ENCODE measurements around the gene FBXO34. TPM values are rescaled to one million over a fixed set of nuclear protein-coding genes. Genes with fewer than 3 reads are reported as not detected.

The FBXO34 gene
- total and polyA plus RNA-seq, 2 of the 13 experiments (the other 11 are each of a cell fraction or from before 2014, with no cell fraction given) = 8.8 to 13.5 TPM

- TF ChIP-seq CEBPZ (IDR thresholded peaks at IDR 0.05; ENCODE audit: low read length) = no peak
- no peak for TF ChIP-seq PCBP2 (optimal IDR thresholded peaks at IDR 0.05; ENCODE audit: low read depth, low read length, poor library complexity, severe bottlenecking)
- TF ChIP-seq MBNL3 (CRISPR knock-in tag; conservative IDR thresholded peaks at IDR 0.05) = no peak
- TF ChIP-seq RARA (CRISPR knock-in tag; IDR thresholded peaks at IDR 0.05) = no peak
- no peak for TF ChIP-seq ZNF616 (CRISPR knock-in tag; IDR thresholded peaks at IDR 0.05; ENCODE audit: low read depth)
- TF ChIP-seq ZFP90 (CRISPR knock-in tag; IDR thresholded peaks at IDR 0.05; ENCODE audit: borderline replicate concordance) = no peak
- no peak for TF ChIP-seq REST (IDR thresholded peaks at IDR 0.05; ENCODE audit: borderline replicate concordance in 1 of 2, low read depth in 1 of 2, low read length in 2 of 2)
- TF ChIP-seq RBFOX2 (IDR thresholded peaks at IDR 0.05; ENCODE audit: low read depth, low read length) = peak; percentile 63; the same call in 1 of the 2 replicates
- TF ChIP-seq HMGA1 (CRISPR knock-in tag; conservative IDR thresholded peaks at IDR 0.05) = no peak
- no peak for TF ChIP-seq STAT6 (CRISPR knock-in tag; IDR thresholded peaks at IDR 0.05; ENCODE audit: borderline replicate concordance)
- TF ChIP-seq BRD4 (CRISPR knock-in tag; IDR thresholded peaks at IDR 0.05) = no peak
- TF ChIP-seq DR1 (CRISPR knock-in tag; IDR thresholded peaks at IDR 0.05) = no peak
- TF ChIP-seq PAX8 (CRISPR knock-in tag; IDR thresholded peaks at IDR 0.05; ENCODE audit: borderline replicate concordance) = no peak
- peak; percentile 17; the same call in 1 of the 2 replicates for TF ChIP-seq IKZF5 (CRISPR knock-in tag; IDR thresholded peaks at IDR 0.05)
- no peak for TF ChIP-seq RORA (CRISPR knock-in tag; IDR thresholded peaks at IDR 0.05)
- no peak for TF ChIP-seq POLR2AphosphoS2 (IDR thresholded peaks at IDR 0.05; ENCODE audit: low read depth, low read length)
- no peak for TF ChIP-seq ZSCAN31 (CRISPR knock-in tag; IDR thresholded peaks at IDR 0.05; ENCODE audit: low read depth)
- TF ChIP-seq ZNF772 (CRISPR knock-in tag; IDR thresholded peaks at IDR 0.05) = peak; percentile 60; the same call in 1 of the 2 replicates
- TF ChIP-seq KDM4B (CRISPR knock-in tag; IDR thresholded peaks at IDR 0.05) = no peak
Measured at GRCh38 chr14:55271572-55272298, 514 bp downstream of the FBXO34 start (continued).

Data from HepG2 (cell line).